ENCODE data around the gene S1PR2.
A peak's percentile ranks its signal among the peaks of the same experiment; 100 is the strongest.
"Not testable (repeated sequence)": the region's sequence is repeated elsewhere in the genome, so short reads cannot be mapped to it uniquely, and the experiment has no call there.

S1PR2 gene

DNA sequence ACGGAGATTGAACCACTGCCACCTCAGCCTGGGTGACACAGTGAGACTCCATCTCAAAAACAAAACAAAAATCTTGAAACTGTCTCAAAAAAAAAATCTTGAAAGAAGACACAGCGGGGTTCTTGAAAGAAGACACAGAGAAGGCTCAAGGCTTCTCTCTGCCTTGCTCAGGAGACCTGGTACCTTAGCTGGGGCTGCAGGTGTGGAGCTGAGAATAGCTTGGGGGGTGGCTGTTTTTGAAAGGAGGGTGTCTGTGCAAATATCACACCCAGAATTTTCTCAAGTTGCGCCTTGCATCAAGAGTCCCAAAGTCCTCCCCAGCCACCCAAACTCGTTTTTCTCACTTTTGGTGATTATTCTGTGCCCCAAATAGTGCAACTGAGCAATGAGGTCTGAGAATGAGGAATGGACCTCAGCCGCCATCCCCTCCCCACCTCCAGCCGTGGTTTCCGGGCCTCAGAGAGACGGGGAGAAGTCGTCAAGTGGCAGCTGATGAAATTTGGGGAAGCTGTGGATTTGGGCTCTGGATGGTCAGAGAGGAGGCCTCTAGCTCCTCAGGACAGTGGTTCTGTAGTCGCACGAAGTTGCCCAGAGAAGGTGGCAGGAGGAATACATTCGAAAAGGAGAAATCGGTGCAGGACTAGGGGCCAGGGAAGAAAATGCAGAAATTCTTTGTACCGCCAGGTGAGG lies 8.8 kb downstream of the S1PR2 start:
- DNase-seq = no peak

DNA sequence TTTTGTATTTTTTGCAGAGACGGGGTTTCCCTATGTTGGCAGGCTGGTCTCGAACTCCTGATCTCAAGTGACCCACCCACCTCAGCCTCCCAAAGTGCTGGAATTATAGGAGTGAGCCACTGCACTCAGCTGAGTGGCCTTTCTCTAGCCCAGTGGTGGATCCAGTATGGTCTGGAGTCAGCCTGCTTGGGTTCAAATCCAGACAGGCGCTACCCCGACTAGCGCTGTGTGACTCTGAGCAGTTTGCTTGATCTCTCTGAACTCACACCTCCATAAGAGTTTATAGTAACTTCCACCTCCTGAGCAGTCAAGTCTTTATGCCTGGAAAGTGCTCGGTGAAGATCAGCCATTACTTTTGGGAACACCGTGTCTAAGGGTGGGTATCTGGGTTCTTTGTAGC lies 10.4 kb downstream of the S1PR2 start:
- DNase-seq = no peak

DNA sequence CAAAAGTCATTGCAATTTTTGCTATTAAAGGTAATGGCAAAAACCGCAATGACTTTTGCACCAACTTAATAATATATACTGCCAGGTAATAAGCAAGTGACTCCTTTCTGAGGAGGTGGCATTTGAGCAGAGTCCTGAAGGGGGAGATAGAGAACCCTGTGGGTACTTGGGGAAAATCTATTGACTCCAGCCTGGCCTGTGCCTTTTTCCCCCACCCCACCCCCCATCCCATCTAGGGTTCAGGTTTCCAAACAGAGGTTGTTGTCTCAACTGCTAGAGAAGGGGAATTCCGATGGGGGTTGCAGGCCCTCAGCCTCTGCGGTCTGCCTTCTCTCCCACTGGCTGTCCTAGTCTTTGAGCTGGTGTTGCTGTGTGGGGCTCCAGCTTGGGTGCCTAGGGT lies 11.5 kb downstream of the S1PR2 start:
- no peak for DNase-seq

DNA sequence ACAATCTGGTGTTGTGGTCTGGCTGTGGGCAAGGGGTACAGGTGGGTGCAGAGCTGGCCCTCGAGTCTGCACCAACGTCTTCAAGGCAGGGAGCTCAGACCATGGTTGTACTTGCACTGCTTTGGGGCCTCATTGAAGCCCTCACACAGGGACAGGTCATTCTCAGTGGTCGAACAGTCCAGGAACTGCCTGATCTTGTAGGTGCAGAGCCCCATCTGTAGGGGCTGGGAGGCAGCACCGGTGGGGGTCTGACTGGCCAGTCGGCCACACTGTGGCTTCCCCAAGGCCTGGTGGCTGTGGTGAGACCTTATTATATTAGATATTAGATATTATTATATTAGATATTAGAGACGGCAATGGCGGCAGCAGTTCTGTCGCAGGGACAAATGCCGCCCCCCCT lies 14.0 kb downstream of the S1PR2 start:
- no peak for DNase-seq

DNA sequence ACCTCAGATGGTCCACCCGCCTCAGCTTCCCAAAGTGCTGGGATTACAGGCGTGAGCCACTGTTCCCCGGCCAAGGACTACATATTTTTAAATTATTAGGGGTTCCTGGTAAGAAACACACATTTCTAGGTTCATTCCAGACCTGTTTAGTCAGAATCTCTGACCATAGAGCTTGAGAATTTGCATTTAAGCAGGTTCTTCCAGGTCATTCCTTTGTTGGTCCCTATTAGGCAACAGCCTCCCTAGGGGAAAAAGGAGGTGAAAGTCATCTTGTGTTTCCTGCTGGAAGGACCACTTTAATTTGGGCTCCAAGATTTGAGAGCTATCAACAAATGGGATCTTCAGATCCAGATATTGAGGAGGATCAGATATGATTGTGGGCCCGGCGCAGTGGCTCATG lies 16.3 kb downstream of the S1PR2 start:
- DNase-seq = no peak

DNA sequence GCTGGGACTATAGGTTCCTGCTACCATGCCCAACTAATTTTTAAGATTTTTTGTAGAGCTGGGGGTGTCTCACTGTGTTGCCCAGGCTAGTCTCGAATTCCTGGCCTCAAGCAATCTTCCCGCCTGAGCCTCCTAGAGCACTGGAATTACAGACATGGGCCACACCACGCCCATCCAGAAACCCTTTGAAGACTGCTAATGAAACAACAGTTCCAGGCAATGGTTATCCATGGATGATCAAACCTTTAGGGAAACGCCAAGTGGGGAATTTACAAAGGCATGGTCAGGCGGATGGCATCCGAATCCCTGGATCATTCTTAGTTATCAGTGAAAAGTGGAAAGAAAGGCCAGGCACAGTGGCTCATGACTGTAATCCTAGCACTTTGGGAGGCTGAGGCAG lies 19.4 kb downstream of the S1PR2 start:
- DNase-seq = no peak

DNA sequence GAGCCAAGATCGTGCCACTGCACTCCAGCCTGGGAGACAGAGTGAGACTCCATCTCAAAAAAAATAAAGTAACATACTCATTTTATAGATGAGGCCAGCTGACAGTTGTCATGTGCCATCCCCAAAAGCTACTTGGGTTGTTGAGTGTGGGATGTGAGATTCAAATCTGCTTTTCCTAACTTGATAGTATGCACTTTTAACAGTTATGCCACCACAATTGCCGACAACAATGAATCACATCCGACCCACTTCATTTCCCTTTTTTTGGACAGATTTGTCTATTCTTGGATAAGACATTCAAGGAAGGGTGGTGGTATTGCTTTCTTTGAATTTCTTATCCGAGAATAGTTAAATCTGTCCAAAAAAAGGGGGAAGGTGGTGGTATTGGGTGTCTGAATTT lies 20.1 kb downstream of the S1PR2 start:
- DNase-seq = no peak

DNA sequence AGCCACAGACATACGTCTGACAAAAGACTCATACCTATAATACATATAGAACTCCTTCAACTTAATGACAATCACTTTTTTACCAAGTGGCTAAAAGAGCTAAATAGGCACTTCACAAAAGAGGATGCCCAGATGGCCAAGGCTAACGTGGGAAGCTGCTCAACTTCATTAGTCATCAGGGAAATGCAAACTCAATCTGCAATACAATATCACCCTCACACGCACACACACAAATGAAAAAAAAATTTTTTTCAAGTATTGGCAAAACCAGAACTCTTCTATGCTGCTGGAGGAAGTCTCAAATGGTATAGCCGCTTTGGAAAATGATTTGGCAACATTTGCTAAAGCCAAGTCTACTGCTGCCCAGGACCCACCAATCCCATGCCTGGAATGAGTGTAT lies 21.8 kb downstream of the S1PR2 start:
- peak; percentile 75 for DNase-seq

DNA sequence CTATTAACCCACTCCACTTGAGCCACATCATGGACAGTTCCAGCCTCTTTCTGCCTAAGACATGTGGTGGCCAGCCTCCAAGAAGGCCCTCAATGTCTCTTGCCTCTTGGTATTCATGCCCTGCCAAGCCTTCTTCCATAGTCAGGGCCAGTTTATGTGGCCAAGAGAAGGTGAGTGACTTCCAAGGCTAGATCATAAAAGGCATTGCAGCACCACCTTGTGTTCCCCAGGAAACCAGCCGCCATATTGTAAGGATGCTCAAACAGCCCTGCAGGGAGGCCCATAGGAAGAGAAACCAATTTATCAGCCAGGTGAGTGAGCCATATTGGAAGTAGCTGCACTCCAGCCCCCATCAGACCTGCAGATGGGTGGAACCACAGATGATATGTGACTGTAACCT lies 24.1 kb downstream of the S1PR2 start:
- DNase-seq = no peak

DNA sequence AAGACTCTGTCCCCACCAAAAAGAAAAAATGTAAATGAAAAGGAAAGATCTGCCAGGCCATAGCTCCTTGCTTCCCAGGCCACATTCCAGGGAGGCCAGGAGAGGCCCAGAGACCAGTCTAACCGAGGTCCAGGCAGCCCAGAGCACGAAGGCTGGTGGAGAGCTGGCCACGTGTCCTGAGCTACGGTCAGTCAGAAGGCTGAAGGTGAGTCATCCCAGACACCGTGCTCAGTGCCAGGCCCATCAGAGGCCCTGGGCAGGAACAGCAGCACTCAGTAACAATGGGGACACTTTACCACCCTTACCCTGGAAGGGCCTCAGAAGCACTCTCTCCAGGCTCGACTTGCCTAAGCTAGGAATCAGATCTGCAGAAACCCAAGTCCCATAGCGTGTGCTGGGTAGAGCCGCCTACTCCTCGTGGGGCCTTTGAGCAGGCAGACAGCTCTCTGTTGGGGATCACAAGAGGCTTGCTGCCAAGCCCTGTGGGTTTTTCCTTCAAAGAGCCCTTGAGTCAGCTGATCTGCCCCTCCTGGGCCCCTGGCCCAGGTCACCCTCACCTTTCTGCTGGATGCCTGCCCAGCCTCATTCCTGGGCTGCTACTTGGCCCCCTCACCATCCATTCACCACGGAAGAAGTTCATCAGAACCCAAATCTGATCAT lies 24.8 kb downstream of the S1PR2 start:
- no peak for DNase-seq

DNA sequence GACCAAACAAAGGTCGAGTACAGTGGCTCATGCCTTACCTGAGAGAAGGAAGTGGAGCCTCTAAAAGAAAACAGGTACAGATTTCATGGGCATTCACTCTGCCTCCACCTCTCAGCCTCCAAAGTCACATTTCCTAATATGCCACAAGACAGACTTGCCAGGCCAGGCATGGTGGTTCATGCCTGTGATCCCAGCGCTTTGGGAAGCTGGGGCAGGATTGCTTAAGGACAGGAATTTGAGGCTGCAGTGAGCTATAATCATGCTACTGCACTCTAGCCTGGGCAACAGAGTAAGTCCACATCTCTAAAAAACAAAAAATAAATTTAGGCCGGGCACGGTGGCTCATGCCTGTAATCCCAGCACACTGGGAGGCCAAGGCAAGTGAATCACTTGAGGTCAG lies 25.5 kb downstream of the S1PR2 start:
- no peak for DNase-seq

DNA sequence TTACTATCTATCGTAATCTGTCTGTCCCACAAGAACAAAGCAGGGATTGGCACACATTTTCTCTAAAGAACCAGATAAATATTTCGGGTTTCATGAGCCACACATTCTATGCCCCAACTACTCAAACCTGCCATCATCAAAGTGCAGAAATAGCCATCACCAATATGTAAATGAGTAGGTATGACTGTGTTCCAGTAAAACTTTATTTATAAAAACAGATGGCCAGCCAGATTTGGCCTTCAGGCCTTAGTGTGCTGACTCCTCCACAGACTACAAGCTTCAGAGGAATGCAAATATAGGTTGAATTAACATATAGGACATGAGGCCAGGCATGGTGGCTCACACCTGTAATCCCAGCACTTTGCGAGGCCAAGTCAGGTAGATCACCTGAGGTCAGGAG lies 27.4 kb downstream of the S1PR2 start:
- no peak for DNase-seq

DNA sequence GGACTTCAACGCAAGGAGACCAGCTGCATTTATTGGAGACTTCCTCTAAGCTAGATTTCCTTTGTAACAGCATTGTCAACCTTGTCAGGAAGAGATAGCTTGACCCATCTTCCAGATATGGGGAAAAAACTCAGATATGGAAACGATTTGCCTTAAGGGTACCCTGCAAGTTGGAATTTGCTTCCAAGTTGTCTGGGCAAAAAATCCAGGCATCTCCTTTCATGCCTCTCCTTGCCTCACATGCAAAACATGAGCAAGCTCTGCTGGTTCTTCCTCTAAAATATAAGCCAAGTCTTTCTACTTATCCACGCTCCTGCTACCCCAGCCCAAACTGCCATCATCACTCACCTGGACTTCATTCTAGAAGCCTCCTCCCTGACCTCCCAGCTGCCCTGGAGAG lies 30.0 kb downstream of the S1PR2 start:
- DNase-seq = no peak

DNA sequence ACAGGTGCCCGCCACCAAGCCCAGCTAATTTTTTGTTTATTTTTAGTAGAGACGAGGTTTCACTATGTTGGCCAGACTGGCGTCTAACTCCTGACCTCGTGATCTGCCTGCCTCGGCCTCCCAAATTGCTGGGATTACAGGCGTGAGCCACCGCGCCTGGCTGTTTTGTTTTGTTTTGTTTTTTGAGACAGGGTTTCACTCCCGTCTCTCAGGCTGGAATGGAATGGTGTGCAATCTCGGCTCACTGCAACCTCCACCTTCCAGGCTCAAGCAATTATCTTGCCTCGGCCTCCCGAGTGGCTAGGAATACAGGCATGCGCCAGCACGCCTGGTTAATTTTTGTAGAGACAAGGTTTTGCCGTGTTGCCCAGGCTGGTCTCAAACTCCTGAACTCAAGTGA lies 31.0 kb downstream of the S1PR2 start:
- not testable (repeated sequence) for DNase-seq

DNA sequence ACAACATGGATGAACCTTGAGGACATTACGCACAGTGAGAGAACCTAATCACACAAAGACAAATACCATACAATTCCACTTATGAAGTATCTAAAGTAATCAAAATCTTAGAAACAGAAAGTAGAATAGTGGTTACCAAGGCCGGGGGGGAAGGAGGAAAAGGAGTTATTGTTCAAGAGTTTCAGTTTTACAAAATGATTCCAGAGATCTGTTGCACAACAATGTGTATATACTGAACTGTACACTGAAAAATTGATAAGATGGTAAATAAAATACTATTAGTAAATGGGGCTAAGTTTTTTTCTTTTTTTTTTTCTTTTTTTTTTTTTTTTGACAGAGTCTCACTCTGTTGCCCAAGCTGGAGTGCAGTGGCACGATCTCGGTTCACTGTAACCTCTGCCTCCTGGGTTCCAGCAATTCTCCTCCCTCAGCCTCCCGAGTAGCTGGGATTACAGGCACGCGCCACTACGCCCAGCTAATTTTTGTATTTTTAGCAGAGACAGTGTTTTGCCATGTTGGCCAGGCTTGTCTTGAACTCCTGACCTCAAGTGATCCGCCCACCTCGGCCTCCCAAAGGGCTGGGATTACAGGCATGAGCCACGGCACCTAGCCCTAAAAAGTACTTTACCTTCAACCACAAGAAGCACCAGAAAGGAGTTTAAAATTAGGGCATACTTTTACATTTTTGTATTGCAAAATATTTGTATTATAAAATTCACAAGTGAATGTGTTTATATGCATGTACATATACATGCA lies 32.1 kb downstream of the S1PR2 start:
- not testable (repeated sequence) for DNase-seq

DNA sequence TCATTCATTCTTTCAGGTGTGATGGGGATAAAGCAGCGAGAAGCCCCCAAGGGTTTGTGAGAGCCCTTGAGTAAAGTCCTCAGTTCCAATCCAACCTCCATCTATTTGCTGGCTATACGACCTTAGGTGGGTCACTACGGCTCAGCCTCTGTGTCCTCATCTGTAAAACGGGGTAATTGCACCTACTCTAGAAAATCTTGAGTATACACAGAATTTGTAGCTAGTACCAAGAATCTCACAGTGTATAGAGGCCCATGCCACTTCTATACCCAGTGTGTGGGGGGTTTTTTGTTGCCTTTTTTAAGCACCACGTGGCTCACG lies 36.0 kb downstream of the S1PR2 start:
- DNase-seq = no peak

DNA sequence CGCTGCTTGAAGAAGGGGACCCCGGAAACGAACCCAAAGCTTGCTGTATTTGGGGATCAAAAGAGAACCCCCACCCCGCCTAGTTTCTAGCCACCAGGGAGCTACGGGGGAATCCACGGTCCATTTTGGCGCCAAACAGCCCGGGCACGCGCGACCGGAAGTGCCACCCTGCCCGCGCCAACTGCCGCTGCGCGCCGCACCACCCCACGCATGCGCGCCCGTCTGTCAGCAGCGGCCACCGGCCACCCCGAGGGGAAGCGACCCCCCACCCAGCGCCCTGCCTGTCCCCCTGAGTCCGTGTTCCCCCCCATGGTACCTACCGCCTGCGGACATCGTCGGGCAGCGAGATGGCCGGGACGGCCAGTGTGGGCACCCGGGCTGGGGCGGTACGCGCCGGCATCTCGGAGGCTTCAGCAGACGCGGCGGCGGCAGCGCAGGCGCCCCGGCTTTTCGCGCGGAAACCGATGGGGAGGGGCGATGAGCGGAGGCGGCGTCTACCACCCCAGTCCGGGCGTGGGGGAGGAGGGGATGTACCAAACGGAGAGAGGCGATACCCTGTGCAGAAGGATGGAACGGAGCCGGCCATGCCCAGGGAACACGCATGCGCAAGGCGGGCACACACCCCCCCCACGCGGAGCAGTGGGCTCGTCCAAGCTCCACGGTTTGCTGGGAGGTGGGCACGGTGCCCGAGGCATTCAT lies 36.5 kb downstream of the S1PR2 start, which contains the start of gene DNMT1:
DNMT1 (minus strand) TSS at position 454 of the 699 bp plus-strand sequence; CDS start at position 400, 54 bp downstream.
- peak; percentile 92 for DNase-seq

DNA sequence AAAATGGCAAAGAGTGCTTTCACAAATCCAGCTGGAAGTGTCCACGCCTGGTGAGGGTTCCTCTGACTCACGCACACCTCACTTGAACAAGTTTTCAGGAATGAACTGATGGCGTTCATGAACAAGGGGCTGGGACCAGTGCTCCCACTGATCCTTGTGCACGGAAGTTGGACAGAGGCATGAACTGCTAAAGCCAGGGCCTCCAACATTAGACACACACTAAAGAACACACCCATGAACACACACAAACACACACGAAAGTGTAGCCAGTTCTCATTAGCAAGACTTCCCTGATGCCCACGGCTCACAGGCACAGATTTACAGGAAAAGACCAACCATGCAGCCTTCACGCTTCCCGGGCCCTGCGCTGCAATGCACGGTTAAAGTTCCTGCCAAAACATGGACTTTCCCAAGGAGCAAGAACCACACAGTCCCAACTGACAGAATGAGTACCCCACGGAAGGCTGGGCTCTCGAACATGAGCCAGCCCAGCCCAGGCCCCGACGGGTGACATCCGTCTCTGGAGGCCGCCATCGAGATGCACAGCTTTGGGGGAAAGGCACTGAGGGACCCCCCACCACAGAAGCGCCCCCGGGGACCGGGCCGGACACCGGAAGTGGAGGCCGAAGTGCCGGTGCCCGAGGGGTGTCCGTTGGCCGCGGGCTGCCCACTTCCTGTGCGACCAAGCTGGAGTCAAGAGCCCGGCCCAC lies 37.2 kb downstream of the S1PR2 start:
- no peak for DNase-seq

DNA sequence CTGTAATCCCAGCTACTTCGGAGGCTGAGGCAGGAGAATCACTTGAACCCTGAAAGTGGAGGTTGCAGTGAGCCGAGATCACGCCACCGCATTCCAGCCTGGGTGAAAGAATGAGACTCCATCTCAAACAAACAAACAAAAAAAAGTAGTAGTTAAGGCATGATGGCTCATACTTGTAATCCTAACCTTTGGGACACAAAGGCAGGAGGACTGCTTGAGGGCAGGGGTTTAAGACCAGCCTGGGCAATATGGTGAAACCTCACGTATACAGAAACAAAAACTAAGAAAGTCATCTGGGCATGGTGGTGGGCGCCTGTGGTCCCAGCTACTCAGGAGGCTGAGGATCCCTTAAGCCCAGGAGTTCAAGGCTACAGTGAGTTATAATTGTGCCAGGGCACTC lies 38.2 kb downstream of the S1PR2 start:
- no peak for DNase-seq

DNA sequence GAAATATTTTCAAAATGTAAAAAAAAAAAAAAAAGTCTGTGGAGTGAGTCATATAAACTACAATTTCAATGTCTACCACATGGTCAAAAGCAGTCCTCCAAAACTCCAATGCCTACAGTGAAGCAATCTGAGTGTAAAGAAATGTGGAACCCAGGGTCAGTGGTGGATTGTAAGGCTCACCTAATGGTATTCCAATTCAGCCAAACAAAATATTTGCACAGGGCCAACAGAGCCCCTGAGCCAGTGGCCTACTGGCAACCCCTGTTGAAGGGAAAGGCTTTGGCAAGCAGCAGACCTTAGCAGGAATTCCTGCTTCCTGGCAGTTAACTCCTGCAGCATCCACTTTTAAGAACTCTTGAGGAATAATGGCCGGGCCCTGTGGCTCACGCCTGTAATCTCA lies 39.8 kb downstream of the S1PR2 start:
- no peak for DNase-seq

DNA sequence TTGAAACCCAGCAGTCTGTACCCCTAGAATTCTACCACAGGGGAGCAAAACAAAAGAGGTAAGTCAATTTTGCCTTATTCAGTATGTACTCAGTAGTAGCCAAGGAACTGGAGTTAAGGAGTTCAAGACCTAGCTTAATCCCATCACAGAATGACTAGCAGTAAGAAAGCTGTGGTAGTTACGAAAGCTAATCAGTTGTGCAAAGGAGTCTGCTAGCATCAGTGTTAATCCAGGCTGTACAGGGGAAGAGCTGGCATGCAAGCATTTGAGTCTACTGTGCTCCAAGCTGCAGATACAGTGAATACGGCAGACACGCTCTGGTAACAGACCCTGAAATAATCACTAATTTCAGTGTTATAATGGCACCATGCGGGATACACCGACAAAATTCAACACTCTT lies 41.1 kb downstream of the S1PR2 start:
- DNase-seq = no peak

DNA sequence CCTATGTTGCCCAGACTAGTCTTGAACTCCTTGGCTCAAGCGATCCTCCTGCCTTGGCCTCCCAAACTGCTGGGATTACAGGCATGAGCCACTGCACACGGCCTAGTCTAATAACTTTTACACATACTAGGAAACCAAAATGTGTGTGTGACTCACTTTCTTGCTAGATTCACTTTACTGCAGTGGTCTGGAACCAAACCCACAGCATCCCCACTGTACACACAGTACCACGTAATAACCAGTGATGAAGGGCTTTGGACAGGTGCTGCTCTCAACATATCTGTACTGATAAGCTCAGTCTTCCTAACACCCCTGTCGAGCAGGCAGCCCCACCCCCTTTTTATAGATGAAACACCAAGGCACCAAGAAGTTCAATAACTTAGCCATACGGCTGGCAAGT lies 41.5 kb downstream of the S1PR2 start:
- no peak for DNase-seq

DNA sequence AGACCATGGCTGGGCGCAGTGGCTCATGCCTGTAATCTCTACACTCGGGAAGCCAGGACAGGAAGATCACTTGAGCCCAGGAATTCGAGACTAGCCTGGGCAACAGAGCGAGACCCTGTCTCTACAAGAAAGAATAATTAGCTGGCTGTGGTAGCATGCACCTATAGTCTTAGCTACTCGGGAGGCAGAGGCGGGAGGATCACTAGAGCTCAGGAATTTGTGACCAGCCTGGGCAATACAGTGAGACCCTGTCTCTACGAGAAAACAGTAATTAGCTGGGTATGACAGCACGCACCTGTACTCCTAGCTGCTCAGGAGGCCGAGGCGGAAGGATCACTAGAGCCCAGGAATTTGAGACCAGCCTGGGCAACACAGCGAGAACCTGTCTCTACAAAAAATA lies 43.8 kb downstream of the S1PR2 start:
- DNase-seq = no peak

Data from NCI-H524 treated with DMSO at 0.1 percent for 48 hours (cell line).